NB4 (cell line): Measurements from ENCODE around the gene KCTD17.

ENCODE experiments used
- DNase-seq: peaks from one replicate; pipeline ENCODE4 v3.0.0; 2010; ENCODE audit warnings: low read depth
- H3K4me3 ChIP-seq: one replicate; pipeline ENCODE4 v1.5.1; 2011; ENCODE audit warnings: mild to moderate bottlenecking, low read depth, low read length, moderate library complexity
- MYC ChIP-seq: IDR thresholded peaks from 2 replicates; pipeline ENCODE4 v1.6.1; 2011; ENCODE audit warnings: low read depth, low read length
- POLR2A ChIP-seq: IDR thresholded peaks from 2 replicates; pipeline ENCODE4 v1.6.1; 2011; ENCODE audit warnings: mild to moderate bottlenecking; ENCODE audit not compliant: insufficient read length; ENCODE audit errors: extremely low read depth
- TF ChIP-seq, protein P1 (sequence below): IDR thresholded peaks from 2 replicates; pipeline ENCODE4 v1.6.1; 2011; ENCODE audit warnings: low read depth, low read length
- TF ChIP-seq, protein P2 (sequence below): IDR thresholded peaks from one replicate; pipeline ENCODE4 v1.5.1; 2012; ENCODE audit warnings: low read depth, low read length

The KCTD17 gene

DNA sequence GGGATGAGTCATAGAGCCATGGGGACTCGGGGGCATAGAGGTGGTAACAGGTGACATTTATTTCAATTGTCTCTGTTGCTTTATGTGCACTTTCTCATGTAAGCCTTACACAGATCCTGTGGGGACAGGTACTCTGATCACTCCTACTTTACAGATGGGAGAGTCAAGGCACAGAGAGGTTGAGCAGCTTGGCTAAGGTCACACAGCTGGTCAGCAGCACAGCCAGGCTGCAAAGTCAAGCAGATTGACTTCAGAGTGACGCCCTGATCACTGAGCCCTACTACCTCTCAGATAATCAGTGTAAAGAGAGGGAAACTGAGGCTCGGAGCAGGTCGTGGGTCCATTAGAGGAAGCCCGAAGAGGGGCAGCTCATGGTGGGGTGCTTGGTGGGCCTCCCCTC, 54.4 kb downstream of the KCTD17 start:
- no peak overlapping the region for H3K4me3 ChIP-seq
- TF ChIP-seq POLR2A (no peak), MYC (no peak)
- TF ChIP-seq, protein P1, sequence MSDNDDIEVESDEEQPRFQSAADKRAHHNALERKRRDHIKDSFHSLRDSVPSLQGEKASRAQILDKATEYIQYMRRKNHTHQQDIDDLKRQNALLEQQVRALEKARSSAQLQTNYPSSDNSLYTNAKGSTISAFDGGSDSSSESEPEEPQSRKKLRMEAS: no peak
- TF ChIP-seq, protein P2, sequence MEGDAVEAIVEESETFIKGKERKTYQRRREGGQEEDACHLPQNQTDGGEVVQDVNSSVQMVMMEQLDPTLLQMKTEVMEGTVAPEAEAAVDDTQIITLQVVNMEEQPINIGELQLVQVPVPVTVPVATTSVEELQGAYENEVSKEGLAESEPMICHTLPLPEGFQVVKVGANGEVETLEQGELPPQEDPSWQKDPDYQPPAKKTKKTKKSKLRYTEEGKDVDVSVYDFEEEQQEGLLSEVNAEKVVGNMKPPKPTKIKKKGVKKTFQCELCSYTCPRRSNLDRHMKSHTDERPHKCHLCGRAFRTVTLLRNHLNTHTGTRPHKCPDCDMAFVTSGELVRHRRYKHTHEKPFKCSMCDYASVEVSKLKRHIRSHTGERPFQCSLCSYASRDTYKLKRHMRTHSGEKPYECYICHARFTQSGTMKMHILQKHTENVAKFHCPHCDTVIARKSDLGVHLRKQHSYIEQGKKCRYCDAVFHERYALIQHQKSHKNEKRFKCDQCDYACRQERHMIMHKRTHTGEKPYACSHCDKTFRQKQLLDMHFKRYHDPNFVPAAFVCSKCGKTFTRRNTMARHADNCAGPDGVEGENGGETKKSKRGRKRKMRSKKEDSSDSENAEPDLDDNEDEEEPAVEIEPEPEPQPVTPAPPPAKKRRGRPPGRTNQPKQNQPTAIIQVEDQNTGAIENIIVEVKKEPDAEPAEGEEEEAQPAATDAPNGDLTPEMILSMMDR: no peak

DNA sequence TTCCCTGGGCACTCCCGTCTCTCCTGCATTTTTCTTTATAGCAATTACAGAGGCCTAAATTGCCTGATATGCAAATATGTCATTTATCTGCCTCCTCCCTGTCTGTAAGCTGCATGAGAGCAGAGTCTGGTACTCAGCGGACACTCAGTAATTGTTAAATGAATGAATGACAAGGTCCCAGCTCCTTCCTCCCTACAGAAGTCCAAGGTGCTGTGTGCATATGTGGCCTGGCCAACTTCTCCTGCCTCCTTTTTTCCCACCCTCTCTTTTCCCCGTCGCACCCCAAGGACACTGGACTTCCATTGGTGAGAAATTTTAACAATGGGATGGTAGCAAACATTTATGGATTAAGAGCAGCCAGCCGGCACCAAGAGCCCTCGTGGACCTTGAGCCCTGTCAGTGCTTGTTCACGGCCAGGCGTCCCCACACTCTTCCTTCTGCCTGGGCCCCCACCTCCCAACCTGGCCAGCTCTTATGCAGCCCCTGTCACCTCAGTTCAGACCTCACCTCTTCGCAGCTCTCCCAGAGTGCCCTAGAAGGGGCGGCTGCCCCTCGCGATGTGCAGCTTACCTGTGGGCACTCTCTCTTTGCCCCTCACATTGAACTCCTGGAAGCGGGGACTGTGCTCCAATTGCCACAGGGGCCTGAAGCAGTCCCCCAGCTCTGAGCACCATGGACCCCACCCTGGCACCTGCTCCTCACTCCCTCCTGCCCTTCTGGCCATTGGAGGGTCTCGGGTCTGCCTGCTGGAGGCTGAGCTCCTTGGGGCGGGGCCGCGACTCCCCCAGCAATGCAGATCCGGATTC, 56.5 kb downstream of the KCTD17 start:
- TF ChIP-seq, protein P2: no peak
- TF ChIP-seq MYC: no peak
- TF ChIP-seq, protein P1: no peak
- TF ChIP-seq POLR2A: no peak
- H3K4me3 ChIP-seq: no peak overlapping the region
- DNase-seq: no peak

More for the DNA sequence above, 54.4 kb downstream of the KCTD17 start:
- no peak for DNase-seq

DNA sequence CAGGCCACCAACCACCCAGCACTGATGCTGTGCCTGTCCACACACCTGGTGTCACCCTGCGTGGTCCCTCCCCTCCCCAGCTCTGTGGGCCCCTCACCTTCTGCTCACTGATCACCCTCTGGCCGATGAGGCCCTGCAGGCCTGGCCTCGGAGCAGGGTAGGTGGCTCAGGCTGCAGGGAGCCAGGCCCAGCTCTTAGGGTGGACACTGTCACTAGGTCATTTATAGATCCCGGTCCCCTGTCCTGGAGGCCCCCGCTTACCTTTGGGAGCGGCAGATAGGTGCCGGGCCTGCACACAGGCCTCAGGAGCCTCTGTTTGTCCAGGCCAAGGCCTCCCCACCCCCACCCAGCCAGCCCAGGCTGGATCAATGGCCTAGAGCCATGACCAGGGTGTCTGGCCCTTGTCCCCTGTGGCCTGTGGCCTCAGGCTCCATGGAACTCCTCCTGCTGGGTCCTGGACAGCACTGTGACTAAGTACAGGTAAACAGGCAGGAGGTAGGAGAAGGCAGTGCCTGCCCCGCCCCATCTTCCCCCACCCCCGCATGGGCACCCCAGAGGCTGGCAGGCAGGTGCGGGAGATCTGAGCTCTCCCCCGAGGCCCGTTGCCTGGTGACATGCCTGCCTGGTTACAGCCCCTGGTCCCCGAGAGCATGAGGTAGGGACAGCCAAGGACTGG, 57.8 kb downstream of the KCTD17 start, which contains the start of gene TMPRSS6:
TSS of gene TMPRSS6 (minus strand) at position 472 of the 676 bp plus-strand sequence. CDS start 6,296 bp downstream, outside the sequence.
- no peak within 1 kb of the TSS for H3K4me3 ChIP-seq
- no peak for DNase-seq
- TF ChIP-seq MYC: no peak
- TF ChIP-seq, protein P1: no peak
- TF ChIP-seq, protein P2: no peak
- no peak for TF ChIP-seq POLR2A

DNA sequence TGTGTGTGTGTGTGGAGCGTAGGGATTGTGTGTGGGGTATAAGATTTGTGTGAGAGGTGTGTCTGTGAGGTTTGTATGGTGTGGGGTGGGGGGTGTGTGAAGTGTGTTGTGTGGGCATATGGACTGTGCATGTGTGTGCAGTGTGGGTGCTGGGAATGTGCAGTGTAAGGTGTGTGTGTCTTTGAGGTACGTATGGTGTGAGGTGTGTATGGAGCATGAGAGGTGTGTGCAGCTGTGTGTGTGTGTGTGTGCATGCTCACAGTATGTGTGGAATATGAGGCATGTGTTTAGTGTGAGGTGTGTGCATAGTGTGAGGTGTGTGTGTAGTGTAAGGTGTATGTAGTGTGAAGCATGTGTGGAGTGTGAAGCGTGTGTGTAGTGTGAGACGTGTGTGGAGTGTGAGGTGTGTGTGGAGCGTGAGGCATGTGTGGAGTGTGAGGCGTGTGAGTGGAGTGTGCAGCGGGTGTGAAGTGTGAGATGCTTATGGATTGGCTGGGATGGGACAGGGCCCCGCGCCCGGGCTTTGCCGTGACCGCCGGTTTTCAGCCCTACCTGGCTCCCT, 59.7 kb downstream of the KCTD17 start:
- no peak for DNase-seq
- H3K4me3 ChIP-seq: no peak overlapping the region
- TF ChIP-seq, protein P2: no peak
- TF ChIP-seq, protein P1: no peak
- TF ChIP-seq POLR2A (no peak), MYC (no peak)

DNA sequence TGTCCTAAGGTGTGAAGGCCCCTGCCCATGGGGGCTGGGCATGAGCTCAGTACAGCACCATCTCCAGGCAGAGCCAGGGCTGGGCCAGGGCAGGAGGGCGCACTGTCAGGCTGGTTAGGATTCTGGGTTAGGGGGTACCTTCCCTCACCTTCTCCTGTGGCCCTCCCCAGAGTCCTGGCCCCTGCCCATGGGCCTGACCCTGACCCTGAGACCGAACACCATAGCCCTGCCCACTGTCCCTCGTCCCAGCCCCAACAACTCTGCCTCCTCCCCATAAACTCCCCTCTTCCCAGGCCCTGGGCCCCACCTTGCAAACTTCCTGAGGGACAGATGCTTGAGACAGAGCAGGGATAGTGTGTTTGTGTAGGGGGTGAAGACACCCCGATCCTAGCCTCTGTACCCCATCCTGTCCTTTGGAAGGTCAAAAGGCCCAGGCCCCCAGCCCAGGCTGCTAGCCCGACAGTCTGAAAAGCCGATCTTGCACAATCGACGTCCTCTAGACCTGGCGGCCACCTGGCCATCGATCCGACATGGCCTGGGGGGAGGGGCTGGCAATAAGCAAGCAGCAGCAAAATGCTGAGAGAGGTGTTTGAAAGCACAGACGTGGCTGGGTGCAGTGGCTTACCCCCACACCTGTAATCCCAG, 60.7 kb downstream of the KCTD17 start:
- TF ChIP-seq, protein P1: no peak
- TF ChIP-seq, protein P2: no peak
- TF ChIP-seq POLR2A: no peak
- TF ChIP-seq MYC: no peak
- DNase-seq: no peak
- H3K4me3 ChIP-seq: no peak overlapping the region
